GM21515 (cell line): ENCODE results near the gene GPRIN1.

Source experiments
- ATAC-seq: cut with Tn5 transposase; IDR thresholded peaks from one replicate; pipeline ENCODE4 v1.9.1; 2021; ENCODE audit not compliant: unreplicated experiment

GPRIN1 gene

GRCh38 chr5:176643491-176644219 lies 33.7 kb upstream of the GPRIN1 start:
- no peak for ATAC-seq

GRCh38 chr5:176642675-176643490 lies 32.9 kb upstream of the GPRIN1 start:
- ATAC-seq, result no peak

- no peak for ATAC-seq
These were observed 30.7 kb upstream of the GPRIN1 start for GRCh38 chr5:176640616-176641015.

- ATAC-seq, result no peak
These were observed 30.0 kb upstream of the GPRIN1 start for GRCh38 chr5:176639981-176640380.

- no peak for ATAC-seq
These were observed 29.3 kb upstream of the GPRIN1 start for GRCh38 chr5:176639208-176639607.

- ATAC-seq, result no peak
These were observed 28.5 kb upstream of the GPRIN1 start for GRCh38 chr5:176638437-176638836.

- ATAC-seq, result no peak
These were observed 27.6 kb upstream of the GPRIN1 start for GRCh38 chr5:176637556-176637955.

- no peak for ATAC-seq
These were observed 26.5 kb upstream of the GPRIN1 start for GRCh38 chr5:176636426-176636825.

- no peak for ATAC-seq
These were observed 23.6 kb upstream of the GPRIN1 start for GRCh38 chr5:176633598-176633997.

- no peak for ATAC-seq
These were observed 22.8 kb upstream of the GPRIN1 start for GRCh38 chr5:176632745-176633144.

- no peak for ATAC-seq
These were observed 21.6 kb upstream of the GPRIN1 start for GRCh38 chr5:176631383-176632200.

GRCh38 chr5:176630681-176631222 lies 20.8 kb upstream of the GPRIN1 start:
- no peak for ATAC-seq

- no peak for ATAC-seq
These were observed 20.1 kb upstream of the GPRIN1 start, which contains the start of the genes EIF4E1B and SNCB for GRCh38 chr5:176629853-176630680. TSS of gene EIF4E1B (plus strand) at chr5:176630675. CDS start at chr5:176642788, 12,113 bp downstream. TSS of gene SNCB (minus strand) at chr5:176630534. CDS start at chr5:176629654, 880 bp downstream.

- ATAC-seq, result no peak
These were observed 19.4 kb upstream of the GPRIN1 start for GRCh38 chr5:176629317-176629852.

GRCh38 chr5:176628406-176629228 lies 18.7 kb upstream of the GPRIN1 start:
- ATAC-seq, result no peak

GRCh38 chr5:176627582-176627981 lies 17.6 kb upstream of the GPRIN1 start:
- no peak for ATAC-seq

GRCh38 chr5:176626876-176627236 lies 16.9 kb upstream of the GPRIN1 start:
- no peak for ATAC-seq

GRCh38 chr5:176625966-176626875 lies 16.3 kb upstream of the GPRIN1 start:
- no peak for ATAC-seq
